NCI-H128 (cell line): ENCODE data around the gene ABCF2.

ENCODE experiments used
- DNase-seq: peaks from one replicate; lab custom pipeline; 2025; ENCODE audit not compliant: unreplicated experiment; lab: John Stamatoyannopoulos, UW

The ABCF2 gene

GRCh38 chr7:151226875-151227782, at the start of gene ABCF2:
Gene ABCF2 (minus strand): TSS chr7:151227205. CDS start chr7:151226458, 747 bp downstream.
- peak; percentile 91 for DNase-seq

GRCh38 chr7:151275813-151276577, 49.0 kb upstream of the ABCF2 start:
- no peak for DNase-seq

GRCh38 chr7:151274936-151275812, 48.2 kb upstream of the ABCF2 start:
- DNase-seq = no peak

- DNase-seq = no peak
Observed at GRCh38 chr7:151274396-151274795, 47.4 kb upstream of the ABCF2 start.

- no peak for DNase-seq
Observed at GRCh38 chr7:151273651-151274390, 46.8 kb upstream of the ABCF2 start.

GRCh38 chr7:151272877-151273276, 45.9 kb upstream of the ABCF2 start:
- no peak for DNase-seq

- no peak for DNase-seq
Observed at GRCh38 chr7:151272405-151272804, 45.4 kb upstream of the ABCF2 start.

- DNase-seq = no peak
Observed at GRCh38 chr7:151271699-151272355, 44.8 kb upstream of the ABCF2 start.

GRCh38 chr7:151269511-151269910, 42.5 kb upstream of the ABCF2 start:
- DNase-seq = no peak

- DNase-seq = no peak
Observed at GRCh38 chr7:151265351-151265931, 38.4 kb upstream of the ABCF2 start.

GRCh38 chr7:151264615-151265014, 37.6 kb upstream of the ABCF2 start:
- DNase-seq = no peak

GRCh38 chr7:151261529-151261928, 34.5 kb upstream of the ABCF2 start:
- no peak for DNase-seq

- no peak for DNase-seq
Observed at GRCh38 chr7:151260883-151261282, 33.9 kb upstream of the ABCF2 start.

GRCh38 chr7:151260471-151260870, 33.5 kb upstream of the ABCF2 start:
- no peak for DNase-seq

- DNase-seq = no peak
Observed at GRCh38 chr7:151257990-151258389, 31.0 kb upstream of the ABCF2 start.

GRCh38 chr7:151256410-151257045, 29.5 kb upstream of the ABCF2 start:
- DNase-seq = no peak

- DNase-seq = no peak
Observed at GRCh38 chr7:151255390-151255789, 28.4 kb upstream of the ABCF2 start.

GRCh38 chr7:151254851-151255250, 27.8 kb upstream of the ABCF2 start:
- DNase-seq = no peak

- DNase-seq = no peak
Observed at GRCh38 chr7:151254316-151254715, 27.3 kb upstream of the ABCF2 start.
